CD8-positive, alpha-beta memory T cell (primary cell): ENCODE data around the gene FCRL3. TPM values are rescaled to one million over a fixed set of nuclear protein-coding genes. Genes with fewer than 3 reads are reported as not detected.
"Not testable (repeated sequence)": the region's sequence is repeated elsewhere in the genome, so short reads cannot be mapped to it uniquely, and the experiment has no call there.

Source experiments
- CTCF ChIA-PET: fragments of 350-600 bp; sonication (Branson Sonifier 250); formaldehyde crosslinking; loops from one replicate; lab custom pipeline; 2021; ENCODE audit warnings: antibody characterized with exemption; lab: Charles Lee
- POLR2A ChIA-PET: fragments of 350-600 bp; sonication (Branson Sonifier 250); formaldehyde crosslinking; loops from one replicate; lab custom pipeline; 2021; ENCODE audit warnings: antibody characterized with exemption; lab: Charles Lee
- DNase-seq, 5 donors: peaks; one replicate each; pipeline versions ENCODE4 v3.0.0 to v3.0.0-alpha.2; 2020 to 2022; ENCODE audit warnings: mixed read lengths in 1 of 5
- H3K27ac ChIP-seq: one replicate; pipeline ENCODE4 v1.7.0; 2013; ENCODE audit warnings: low read depth, mild to moderate bottlenecking, low read length, moderate library complexity
- H3K27me3 ChIP-seq: 2 replicates; pipeline ENCODE4 v1.7.0; 2013; ENCODE audit warnings: low read length, mild to moderate bottlenecking; ENCODE audit not compliant: insufficient read depth, poor library complexity, severe bottlenecking
- H3K36me3 ChIP-seq: 2 replicates; pipeline ENCODE4 v1.7.0; 2013; ENCODE audit warnings: mild to moderate bottlenecking, low read length, moderate library complexity; ENCODE audit not compliant: insufficient read depth
- H3K4me1 ChIP-seq: 2 replicates; pipeline ENCODE4 v1.7.0; 2013; ENCODE audit warnings: mild to moderate bottlenecking, low read length, moderate library complexity; ENCODE audit not compliant: insufficient read depth
- H3K4me3 ChIP-seq: 2 replicates; pipeline ENCODE4 v1.7.0; 2013; ENCODE audit warnings: mild to moderate bottlenecking, low read length
- H3K9me3 ChIP-seq: 2 replicates; pipeline ENCODE4 v1.7.0; 2013; ENCODE audit warnings: mild to moderate bottlenecking, low read length
- H3K27ac Mint-ChIP-seq, 8 donors: one replicate each; pipeline ENCODE4 v1.8.0; 2020 to 2021; ENCODE audit warnings: mixed read lengths in 8 of 8, mild to moderate bottlenecking in 6 of 8, inconsistent platforms in 3 of 8, moderate library complexity in 3 of 8
- H3K27me3 Mint-ChIP-seq, 2 donors: one replicate each; pipeline ENCODE4 v1.8.0; 2020 to 2021; ENCODE audit warnings: mixed read lengths in 2 of 2, mild to moderate bottlenecking in 1 of 2, moderate library complexity in 1 of 2
- H3K36me3 Mint-ChIP-seq, 3 donors: one replicate each; pipeline ENCODE4 v1.8.0; 2020 to 2021; ENCODE audit warnings: mixed read lengths in 3 of 3, inconsistent platforms in 1 of 3, mild to moderate bottlenecking in 1 of 3
- H3K4me1 Mint-ChIP-seq, 3 donors: one replicate each; pipeline ENCODE4 v1.8.0; 2020 to 2021; ENCODE audit warnings: mixed read lengths in 3 of 3, inconsistent platforms in 1 of 3, mild to moderate bottlenecking in 1 of 3
- H3K4me3 Mint-ChIP-seq, 7 donors: one replicate each; pipeline ENCODE4 v1.8.0; 2020 to 2021; ENCODE audit warnings: mixed read lengths in 7 of 7, mild to moderate bottlenecking in 6 of 7, moderate library complexity in 4 of 7, inconsistent platforms in 2 of 7
- H3K9me3 Mint-ChIP-seq, 5 donors: one replicate each; pipeline ENCODE4 v1.8.0; 2020 to 2022; ENCODE audit warnings: mixed read lengths in 5 of 5, mild to moderate bottlenecking in 3 of 5, moderate library complexity in 2 of 5, inconsistent platforms in 1 of 5
- polyA plus RNA-seq: library from polyadenylated mRNA; unstranded; fragments of 300-500 nt; fragmentation: Illumina TruSeq; gene quantifications from one replicate; pipeline ENCODE4 v1.2.3, GENCODE V29; 2021
- total RNA-seq, 2 experiments: library from RNA; stranded (reverse); gene quantifications; one replicate each; pipeline ENCODE4 v1.2.3, GENCODE V29; 2021

Gene FCRL3
- total RNA-seq, result 10 to 100 TPM in 1 of 2 experiments, 1 to 10 TPM in 1; 8.5 to 10.5 TPM
- polyA plus RNA-seq, result 86.8 TPM

- Histone ChIP-seq H3K9me3 (no peaks in the 10 kb centered on the region), H3K4me1 (peaks cover 20% of the 10 kb centered on the region), H3K4me3 (peak within 1 kb of the TSS; percentile 34), H3K36me3 (no peaks in the 10 kb centered on the region), H3K27ac (peak within 1 kb of the TSS; percentile 36), H3K27me3 (no peaks in the 10 kb centered on the region)
- Mint-ChIP-seq H3K4me3 (peak within 1 kb of the TSS; percentile 73 to 92 (median 85)), H3K27ac (peak within 1 kb of the TSS; percentile 59 to 96 (median 86)), H3K36me3 (peaks cover 0 to 1% (median 0%) of the 10 kb centered on the region in 3 donors), H3K4me1 (peaks cover 72 to 86% (median 82%) of the 10 kb centered on the region in 3 donors), H3K27me3 (peaks cover 0 to 6% of the 10 kb centered on the region in 2 donors), H3K9me3 (no peaks in the 10 kb centered on the region)
- CTCF ChIA-PET, result interaction anchor here (1.6 kb wide), 1 partner anchor 10 kb away, joined by 6 read pairs; no protein-coding TSS in a partner anchor
- POLR2A ChIA-PET, result no interaction called here
- peak in 2 of 5 donors; percentile 39 to 47 for DNase-seq
Observed at GRCh38 chr1:157700732-157701131, at the start of gene FCRL3. Gene FCRL3, minus strand, starts transcription at chr1:157700769. Its CDS starts 280 bp downstream, at chr1:157700489.

GRCh38 chr1:157748262-157748817 is 47.8 kb upstream of the FCRL3 start:
- H3K9me3 ChIP-seq, result no peaks in the 10 kb centered on the region
- DNase-seq, result no peak
- no peaks in the 10 kb centered on the region for H3K9me3 Mint-ChIP-seq
- no peak overlapping the region for H3K27ac ChIP-seq
- peaks cover 0 to 2% (median 0%) of the 10 kb centered on the region in 3 donors for H3K36me3 Mint-ChIP-seq
- no peak overlapping the region for H3K27ac Mint-ChIP-seq
- POLR2A ChIA-PET, result no interaction called here
- H3K4me1 ChIP-seq, result no peaks in the 10 kb centered on the region
- CTCF ChIA-PET, result interaction anchor here (1.5 kb wide), 1 partner anchor 16 kb away, joined by 4 read pairs; no protein-coding TSS in a partner anchor
- peaks cover 23 to 30% (median 28%) of the 10 kb centered on the region in 3 donors for H3K4me1 Mint-ChIP-seq
- H3K4me3 ChIP-seq, result no peak overlapping the region
- H3K4me3 Mint-ChIP-seq, result peak overlapping the region in 1 of 7 donors; percentile 73
- no peaks in the 10 kb centered on the region for H3K27me3 Mint-ChIP-seq
- no peaks in the 10 kb centered on the region for H3K36me3 ChIP-seq
- H3K27me3 ChIP-seq, result no peaks in the 10 kb centered on the region

GRCh38 chr1:157739229-157739901 is 38.8 kb upstream of the FCRL3 start:
- ChIA-PET CTCF (no interaction called here), POLR2A (no interaction called here)
- Histone ChIP-seq H3K4me3 (no peak overlapping the region), H3K27me3 (no peaks in the 10 kb centered on the region), H3K9me3 (no peaks in the 10 kb centered on the region), H3K36me3 (no peaks in the 10 kb centered on the region), H3K4me1 (no peaks in the 10 kb centered on the region), H3K27ac (no peak overlapping the region)
- Mint-ChIP-seq H3K9me3 (no peaks in the 10 kb centered on the region), H3K4me1 (peaks cover under 1 to 10% (median 7%) of the 10 kb centered on the region in 3 donors), H3K27me3 (peaks cover 4% of the 10 kb centered on the region in 2 donors), H3K36me3 (no peaks in the 10 kb centered on the region), H3K27ac (no peak overlapping the region), H3K4me3 (no peak overlapping the region)
- no peak for DNase-seq

- H3K27me3 ChIP-seq, H3K4me3 ChIP-seq, H3K27ac ChIP-seq, H3K9me3 ChIP-seq, H3K36me3 ChIP-seq, CTCF ChIA-PET, H3K4me1 ChIP-seq, POLR2A ChIA-PET, H3K27me3 Mint-ChIP-seq, H3K36me3 Mint-ChIP-seq, H3K27ac Mint-ChIP-seq, H3K9me3 Mint-ChIP-seq, DNase-seq: not testable (repeated sequence)
- peaks cover 13 to 25% (median 19%) of the 10 kb centered on the region in 3 donors for H3K4me1 Mint-ChIP-seq
- peak overlapping the region in 1 of 7 donors; percentile 57 for H3K4me3 Mint-ChIP-seq
Observed at GRCh38 chr1:157735991-157736390, 35.4 kb upstream of the FCRL3 start.

GRCh38 chr1:157734321-157734720 is 33.8 kb upstream of the FCRL3 start:
- H3K4me3 ChIP-seq, result no peak overlapping the region
- ChIA-PET CTCF (no interaction called here), POLR2A (no interaction called here)
- Mint-ChIP-seq H3K36me3 (peaks cover 0 to 5% (median 0%) of the 10 kb centered on the region in 3 donors), H3K27ac (no peak overlapping the region), H3K4me3 (no peak overlapping the region), H3K27me3 (peaks cover 0 to 2% of the 10 kb centered on the region in 2 donors), H3K4me1 (peaks cover 13 to 25% (median 18%) of the 10 kb centered on the region in 3 donors), H3K9me3 (no peaks in the 10 kb centered on the region)
- DNase-seq, result no peak
- no peak overlapping the region for H3K27ac ChIP-seq
- no peaks in the 10 kb centered on the region for H3K36me3 ChIP-seq
- H3K27me3 ChIP-seq, result no peaks in the 10 kb centered on the region
- no peaks in the 10 kb centered on the region for H3K4me1 ChIP-seq
- H3K9me3 ChIP-seq, result no peaks in the 10 kb centered on the region

GRCh38 chr1:157732755-157733154 is 32.2 kb upstream of the FCRL3 start:
- peaks cover 13 to 25% (median 17%) of the 10 kb centered on the region in 3 donors for H3K4me1 Mint-ChIP-seq
- POLR2A ChIA-PET, result no interaction called here
- H3K27ac Mint-ChIP-seq, result peak overlapping the region in 5 of 8 donors; percentile 4 to 52 (median 13)
- H3K9me3 Mint-ChIP-seq, result peaks cover 0 to 2% (median 0%) of the 10 kb centered on the region in 5 donors
- DNase-seq, result no peak
- Histone ChIP-seq H3K4me3 (no peak overlapping the region), H3K4me1 (no peaks in the 10 kb centered on the region), H3K9me3 (no peaks in the 10 kb centered on the region), H3K27me3 (no peaks in the 10 kb centered on the region), H3K27ac (no peak overlapping the region), H3K36me3 (no peaks in the 10 kb centered on the region)
- no peaks in the 10 kb centered on the region for H3K27me3 Mint-ChIP-seq
- CTCF ChIA-PET, result no interaction called here
- H3K4me3 Mint-ChIP-seq, result no peak overlapping the region
- H3K36me3 Mint-ChIP-seq, result peaks cover 0 to 5% (median 0%) of the 10 kb centered on the region in 3 donors

- Histone ChIP-seq H3K27me3 (no peaks in the 10 kb centered on the region), H3K9me3 (no peaks in the 10 kb centered on the region), H3K27ac (no peak overlapping the region), H3K4me3 (no peak overlapping the region), H3K4me1 (peaks cover 28% of the 10 kb centered on the region), H3K36me3 (no peaks in the 10 kb centered on the region)
- DNase-seq, result peak in 2 of 5 donors; percentile 45 to 56
- no peaks in the 10 kb centered on the region for H3K27me3 Mint-ChIP-seq
- H3K36me3 Mint-ChIP-seq, result peaks cover 0 to 23% (median 5%) of the 10 kb centered on the region in 3 donors
- peak overlapping the region in 6 of 7 donors; percentile 1 to 67 (median 38) for H3K4me3 Mint-ChIP-seq
- H3K27ac Mint-ChIP-seq, result peak overlapping the region in 6 of 8 donors; percentile 11 to 87 (median 58)
- ChIA-PET CTCF (no interaction called here), POLR2A (no interaction called here)
- H3K9me3 Mint-ChIP-seq, result peaks cover 5 to 23% (median 20%) of the 10 kb centered on the region in 5 donors
- peaks cover 47 to 55% (median 53%) of the 10 kb centered on the region in 3 donors for H3K4me1 Mint-ChIP-seq
Observed at GRCh38 chr1:157725221-157725577, 24.6 kb upstream of the FCRL3 start.
